ENCODE measurements around the gene CCNO. TPM values are rescaled to one million over a fixed set of nuclear protein-coding genes. Genes with fewer than 3 reads are reported as not detected.

The CCNO gene
- total RNA-seq = not detected

GRCh38 chr5:55232985-55233928 is at the start of gene CCNO:
Gene CCNO, minus strand, starts transcription at chr5:55233608. Its CDS starts 85 bp downstream, at chr5:55233523.

GRCh38 chr5:55226934-55227663 is 6.3 kb downstream of the CCNO start, which contains the start of gene MCIDAS:
Gene MCIDAS, minus strand, starts transcription at chr5:55227315. Its CDS starts 177 bp downstream, at chr5:55227138.

Other genes starting within 250 kb of the CCNO start
- gene ESM1, start 248.0 kb downstream of the CCNO start, total RNA-seq = not detected
- gene GZMK, start 209.4 kb downstream of the CCNO start, total RNA-seq = not detected
- not detected for gene GZMA, start 131.0 kb downstream of the CCNO start, total RNA-seq
- 0.63 TPM for gene GPX8, start 73.4 kb downstream of the CCNO start, total RNA-seq
- gene CDC20B, start 60.4 kb downstream of the CCNO start, total RNA-seq = 0.31 TPM
- not detected for gene MCIDAS, start 6.3 kb downstream of the CCNO start, total RNA-seq
- gene DHX29, start 74.1 kb upstream of the CCNO start, total RNA-seq = 51.0 TPM
- gene MTREX, start 74.4 kb upstream of the CCNO start, total RNA-seq = 118 TPM

Data from parietal lobe (tissue), 1 donor.